Globus pallidus (tissue), 1 donor: ENCODE data around the gene IL1RAPL1.

Experiments
- DNase-seq: peaks from one replicate; pipeline ENCODE4 v3.0.0-alpha.2; 2015; ENCODE audit warnings: low spot score

IL1RAPL1 gene

DNA sequence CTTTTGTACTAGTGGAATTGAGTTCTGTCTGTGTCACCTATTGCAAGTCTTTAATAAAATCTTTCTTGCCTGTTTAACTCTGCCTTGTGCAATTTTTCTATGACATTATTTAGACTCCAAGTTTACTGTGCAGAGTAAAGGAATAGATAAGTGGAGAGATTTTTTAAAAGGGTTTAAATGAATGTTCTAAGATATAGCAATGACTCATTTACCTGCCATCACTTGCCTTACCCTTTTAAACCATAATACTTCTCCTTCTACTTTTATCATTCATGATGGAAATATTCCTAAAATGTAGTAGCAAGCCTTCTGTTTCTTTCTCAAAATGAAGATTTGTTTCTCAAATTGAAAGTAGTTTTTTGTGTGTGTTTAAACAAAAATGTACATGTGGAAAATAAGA is 845.3 kb downstream of the IL1RAPL1 start:
- no peak for DNase-seq

DNA sequence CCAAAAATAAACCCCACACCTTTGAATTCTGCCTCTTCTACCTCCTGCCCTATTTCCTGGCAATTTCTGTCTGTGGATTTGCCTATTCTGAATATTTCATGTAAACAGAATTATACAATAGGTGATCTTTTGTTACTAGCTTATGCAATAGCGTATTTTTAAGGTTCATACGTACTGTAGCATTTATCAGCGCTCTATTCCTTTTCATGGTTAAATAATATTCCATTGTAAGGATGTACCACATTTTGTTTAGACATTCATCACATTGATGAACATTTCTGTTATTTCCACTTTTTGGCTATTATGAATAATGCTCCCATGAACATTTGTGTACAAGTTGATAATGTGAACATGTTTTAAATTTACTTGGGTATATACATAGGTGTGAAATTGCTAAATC is 847.7 kb downstream of the IL1RAPL1 start:
- DNase-seq, result no peak

DNA sequence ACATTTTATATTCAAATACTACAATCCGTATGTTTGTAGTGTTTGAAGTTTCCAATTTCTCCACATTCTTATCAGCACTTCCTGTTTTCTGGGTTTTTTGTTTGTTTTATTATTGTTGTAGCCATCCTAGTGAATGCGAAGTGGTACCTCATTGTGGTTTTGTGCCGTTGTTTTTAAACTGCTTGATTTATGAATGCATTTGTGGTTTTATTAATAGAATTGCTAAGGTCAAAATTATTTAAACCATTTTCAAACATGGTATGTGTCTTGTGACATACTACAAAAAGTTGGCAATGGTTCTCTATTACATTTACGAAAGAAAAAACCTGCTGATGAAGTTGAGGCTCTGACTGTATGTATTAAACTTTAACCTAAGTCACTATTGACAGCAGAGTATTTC is 848.1 kb downstream of the IL1RAPL1 start:
- DNase-seq, result no peak

DNA sequence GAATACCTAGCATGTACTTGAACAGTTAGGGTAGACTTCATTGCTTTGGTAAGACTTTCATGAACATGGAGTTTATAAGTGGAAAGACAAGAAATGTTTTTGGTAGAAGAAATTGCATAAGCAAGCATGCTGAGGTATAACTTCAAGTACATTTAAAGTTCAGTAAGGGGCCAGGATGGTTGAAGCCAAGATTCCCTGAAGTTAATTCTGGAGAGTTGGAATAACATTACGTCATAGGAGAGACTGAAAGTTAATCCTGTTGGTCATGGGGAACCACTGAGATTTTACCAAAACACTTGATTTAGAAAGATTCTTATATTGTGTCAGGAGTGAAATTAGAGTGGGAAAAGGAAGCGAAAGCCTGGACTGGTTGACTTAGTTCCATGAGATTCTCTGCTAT is 860.6 kb downstream of the IL1RAPL1 start:
- no peak for DNase-seq

DNA sequence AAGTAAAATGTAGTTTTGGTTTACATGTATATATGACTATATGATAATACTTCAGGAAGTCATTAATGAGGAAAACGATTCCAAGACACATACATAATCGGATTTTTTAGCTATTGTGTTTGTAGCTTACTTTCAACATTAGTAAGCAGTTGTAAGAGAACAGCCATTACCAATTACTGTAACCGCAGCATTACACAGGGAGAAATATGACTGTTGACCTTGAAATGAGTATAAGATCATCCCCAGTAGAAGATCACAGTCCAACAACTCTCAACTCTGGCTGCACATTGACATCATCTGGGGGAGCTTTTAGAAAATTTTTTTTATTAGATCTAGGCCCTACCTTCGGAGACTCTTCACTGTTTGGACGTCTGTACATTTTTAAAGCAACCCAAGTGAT is 866.1 kb downstream of the IL1RAPL1 start:
- no peak for DNase-seq

DNA sequence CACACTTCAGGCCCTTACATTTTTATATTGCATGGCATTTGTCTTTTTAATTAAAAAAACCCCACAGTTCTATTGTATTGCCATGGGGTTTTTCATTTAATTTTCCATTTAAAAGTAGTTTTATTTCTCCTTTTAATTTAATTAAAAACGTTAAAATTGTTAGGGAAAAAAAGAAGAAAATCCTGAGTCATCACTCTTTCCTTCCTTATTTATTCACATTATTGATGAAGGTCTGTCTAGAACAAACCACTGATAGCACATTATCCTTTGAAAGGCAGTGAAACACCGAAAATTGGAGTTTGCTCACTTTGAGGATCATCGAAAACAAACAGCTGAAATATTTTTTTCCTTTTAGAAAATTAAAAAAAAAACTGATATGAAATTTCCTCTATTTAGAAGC is 868.5 kb downstream of the IL1RAPL1 start:
- DNase-seq, result no peak

DNA sequence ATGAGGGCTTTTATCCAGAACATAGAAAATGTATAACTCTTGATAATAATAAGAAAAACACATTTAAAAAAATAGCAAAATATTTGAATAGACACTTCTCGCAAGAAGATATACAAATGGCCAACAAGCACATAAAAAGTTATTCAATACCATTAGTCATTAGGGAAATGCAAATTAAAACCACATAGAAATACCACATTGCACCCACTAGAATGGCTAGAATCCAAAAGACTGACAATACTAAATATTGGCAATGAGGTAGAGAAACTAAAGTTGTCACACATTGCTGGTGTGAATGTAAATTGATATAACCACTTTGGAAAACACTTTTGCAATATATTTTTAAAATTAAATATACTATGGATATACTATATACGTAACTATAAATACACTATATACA is 873.8 kb downstream of the IL1RAPL1 start:
- DNase-seq, result no peak

DNA sequence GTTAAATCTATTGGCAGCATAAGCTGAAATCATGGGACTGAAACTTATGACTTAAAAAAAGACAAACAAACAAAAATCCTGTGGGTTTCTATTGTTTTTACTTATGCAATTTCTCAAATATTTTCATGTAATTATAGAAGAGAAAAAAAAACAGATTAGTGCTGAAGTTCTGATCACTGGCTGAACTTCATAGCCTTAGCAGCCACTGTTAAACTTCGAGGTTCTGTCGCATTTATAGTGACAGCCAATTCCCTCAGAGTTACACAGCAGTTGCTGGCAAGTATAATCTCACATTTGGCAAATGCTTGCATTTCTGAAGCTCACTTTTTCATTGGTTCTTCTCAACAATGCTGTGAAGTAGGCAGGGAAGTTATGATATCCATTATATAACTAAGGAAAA is 879.2 kb downstream of the IL1RAPL1 start:
- no peak for DNase-seq

DNA sequence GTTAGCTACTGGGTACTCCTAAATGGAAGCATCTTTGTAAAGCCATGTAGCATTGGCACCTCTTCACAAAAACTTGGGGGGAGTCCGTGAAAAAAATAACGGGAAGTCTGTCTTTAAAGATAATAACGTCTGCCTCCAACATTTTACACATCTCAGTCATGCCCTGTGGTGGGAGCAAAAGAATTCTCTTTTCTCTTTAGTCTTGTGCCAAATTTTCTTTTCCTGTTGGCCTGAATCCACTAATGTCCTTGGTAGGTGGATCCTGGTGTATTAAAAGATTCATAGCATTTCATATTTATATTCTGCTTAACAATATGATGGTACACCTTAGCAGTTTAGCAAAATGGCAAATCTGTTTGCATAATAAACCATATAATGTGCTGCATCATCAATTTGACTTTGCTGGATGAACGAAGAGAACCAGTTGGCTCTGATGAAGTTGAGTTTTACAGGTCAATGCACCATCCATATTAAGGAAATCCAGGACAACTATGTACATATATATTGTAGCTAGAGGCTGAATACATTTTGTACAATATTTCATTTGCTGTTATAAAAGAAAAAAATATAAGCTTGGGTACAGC is 881.8 kb downstream of the IL1RAPL1 start:
- no peak for DNase-seq

DNA sequence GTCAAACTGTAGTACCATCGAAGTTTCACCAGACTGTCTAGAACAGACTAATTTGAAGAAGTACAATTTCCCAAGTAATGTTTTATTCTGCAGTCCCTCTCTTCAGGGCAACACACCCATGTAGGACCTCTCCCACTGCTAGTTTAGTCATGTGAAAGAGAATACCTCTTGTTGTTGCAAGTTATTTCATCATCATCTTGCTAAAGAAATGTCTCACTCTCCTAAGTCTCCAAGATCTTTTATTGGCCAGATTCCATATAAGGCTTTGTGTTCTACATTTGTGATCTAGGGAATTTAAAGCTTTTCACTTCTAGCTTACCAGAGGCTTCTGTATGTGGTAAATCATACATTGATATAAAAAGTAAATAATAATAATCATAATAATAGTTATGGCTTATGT is 882.8 kb downstream of the IL1RAPL1 start:
- DNase-seq, result no peak

DNA sequence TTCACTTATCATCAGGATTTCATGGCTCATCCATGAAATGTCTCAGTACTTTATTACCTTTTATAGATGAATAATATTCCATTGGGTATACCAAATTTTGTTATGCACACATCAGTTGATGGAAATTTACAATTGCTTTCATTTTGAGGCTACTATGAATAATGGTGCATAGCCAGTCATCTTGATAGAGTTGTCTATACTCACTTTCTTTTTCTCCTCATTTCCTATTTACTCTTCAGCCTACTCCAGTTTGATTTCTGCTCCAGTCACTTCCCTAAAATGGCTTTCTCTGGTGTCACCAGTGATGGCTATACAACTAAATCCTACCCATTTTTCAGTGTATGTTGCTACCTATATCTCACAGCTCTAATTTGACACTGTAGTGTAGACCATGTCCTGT is 884.6 kb downstream of the IL1RAPL1 start:
- DNase-seq, result no peak

DNA sequence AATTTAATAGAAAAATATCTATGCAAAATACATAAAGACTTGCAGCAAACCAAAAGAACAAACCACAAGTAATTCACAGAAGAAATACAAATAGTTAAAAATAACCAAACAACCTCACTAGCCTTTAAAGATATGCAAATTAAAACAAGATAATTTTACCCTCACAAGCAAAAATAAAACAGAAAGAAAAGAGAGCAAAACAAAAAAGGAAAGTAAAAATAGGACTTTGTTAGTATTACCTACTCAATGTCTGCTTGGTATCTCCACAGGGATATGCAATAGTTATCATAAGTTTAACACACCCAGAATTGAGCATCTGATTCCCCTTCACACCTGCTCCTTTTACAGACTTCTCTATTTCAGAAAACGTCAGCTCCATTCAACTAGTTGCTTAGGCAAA is 890.6 kb downstream of the IL1RAPL1 start:
- no peak for DNase-seq

DNA sequence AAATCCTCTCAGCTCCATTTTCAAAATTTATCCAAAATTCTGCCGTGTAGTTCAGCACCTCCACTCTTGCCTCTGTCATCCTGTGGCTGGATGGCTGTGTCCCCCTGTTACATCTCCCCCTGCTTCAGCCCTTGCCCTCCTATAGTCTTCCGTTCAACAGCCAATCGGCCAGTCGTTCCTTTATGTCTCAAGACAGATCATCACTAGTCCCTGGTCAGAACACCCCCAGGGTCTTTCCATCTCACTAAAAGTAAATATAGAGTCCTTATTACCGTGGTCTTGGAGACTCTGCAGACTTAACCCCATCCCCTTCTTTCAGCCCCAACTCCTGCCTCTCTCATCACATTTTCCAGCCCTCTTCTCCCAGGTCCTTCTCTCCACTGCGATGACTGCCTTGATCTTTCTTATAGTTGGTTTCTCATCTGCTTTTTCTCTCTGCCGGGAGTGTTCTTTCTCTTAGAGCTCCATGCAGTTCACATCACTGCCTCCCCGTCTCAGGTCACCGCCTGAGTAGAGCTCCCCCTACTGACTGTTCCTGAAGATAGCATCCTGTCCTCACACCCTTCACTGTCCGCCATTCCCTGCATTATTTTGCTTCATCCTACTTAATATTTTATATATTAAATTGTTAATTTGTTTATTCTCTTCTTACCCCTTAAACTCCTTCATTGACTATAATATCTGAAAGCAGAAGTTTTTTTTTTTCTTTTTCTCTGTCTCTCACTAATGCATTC is 891.3 kb downstream of the IL1RAPL1 start:
- no peak for DNase-seq

DNA sequence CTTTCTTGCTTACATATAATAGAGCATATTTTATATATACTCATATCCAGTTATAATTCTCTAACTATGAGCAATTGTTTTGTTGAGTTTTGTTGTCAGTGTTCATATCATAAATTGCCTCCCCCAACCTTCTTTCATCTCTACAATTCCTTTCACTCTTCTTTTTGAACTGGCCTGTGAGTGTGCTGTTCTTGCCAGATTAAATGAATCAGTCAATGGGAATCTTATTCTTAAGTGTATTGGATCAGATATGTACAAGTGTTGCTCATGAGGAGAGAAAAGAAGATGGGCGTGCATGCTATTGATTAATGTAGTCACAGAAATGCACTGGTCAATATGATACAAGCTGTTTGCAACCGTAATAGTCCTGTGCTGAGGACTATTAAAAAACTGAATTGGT is 900.0 kb downstream of the IL1RAPL1 start:
- DNase-seq, result no peak

DNA sequence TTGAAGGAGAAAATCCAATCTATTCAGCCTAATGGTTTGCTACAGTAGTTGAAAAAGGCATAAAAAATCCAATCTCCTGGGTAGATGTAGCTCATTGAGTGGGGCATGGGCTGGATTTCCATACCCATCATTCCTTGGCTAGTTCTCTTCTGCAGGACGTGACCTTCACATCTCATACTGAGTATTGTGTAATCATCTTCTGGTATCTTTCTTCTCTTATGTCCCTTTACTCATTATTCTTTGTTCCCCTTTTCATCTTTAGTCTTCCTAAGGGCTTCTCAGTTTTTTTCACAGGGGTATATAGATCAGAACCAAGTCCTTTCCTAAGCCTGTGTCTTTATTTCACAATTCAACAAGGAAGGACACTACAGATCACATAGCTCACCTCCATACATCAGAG is 900.5 kb downstream of the IL1RAPL1 start:
- DNase-seq, result no peak

DNA sequence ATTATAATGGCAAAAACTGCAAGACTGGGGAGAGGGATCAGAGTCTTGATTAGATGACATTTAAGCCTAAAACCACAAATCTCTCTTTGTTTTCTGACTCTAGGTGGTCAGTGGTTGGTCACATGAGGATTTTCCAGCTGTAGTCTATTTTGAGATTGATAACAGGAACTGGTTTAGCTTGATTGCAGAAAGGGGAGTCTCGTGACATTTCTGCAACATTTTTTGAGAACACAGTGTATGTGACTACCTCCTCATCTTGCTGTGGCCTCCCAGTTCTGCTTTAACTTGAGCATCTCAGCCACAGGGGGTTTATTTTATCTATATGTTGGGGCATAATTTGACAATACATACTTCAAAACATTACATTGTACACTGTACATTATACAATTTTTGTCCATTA is 901.7 kb downstream of the IL1RAPL1 start:
- no peak for DNase-seq

DNA sequence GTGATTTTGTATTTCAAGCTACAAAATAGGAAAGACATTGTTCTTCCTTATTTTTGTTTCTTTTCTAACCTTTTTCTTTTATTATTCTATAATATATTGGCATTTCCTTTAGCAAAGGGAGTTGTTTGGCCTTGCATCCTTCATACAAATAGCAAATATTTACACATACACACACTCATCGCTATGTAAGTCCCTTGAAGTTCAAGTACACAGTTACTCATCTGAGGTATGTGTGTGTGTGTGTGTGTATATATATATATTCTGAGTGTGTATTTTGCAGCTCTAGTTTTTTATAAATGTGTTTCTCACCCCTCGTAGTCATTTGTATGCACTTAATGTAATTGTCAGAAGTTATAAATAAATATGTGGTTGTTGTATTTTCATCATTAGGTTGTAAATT is 903.4 kb downstream of the IL1RAPL1 start:
- no peak for DNase-seq

DNA sequence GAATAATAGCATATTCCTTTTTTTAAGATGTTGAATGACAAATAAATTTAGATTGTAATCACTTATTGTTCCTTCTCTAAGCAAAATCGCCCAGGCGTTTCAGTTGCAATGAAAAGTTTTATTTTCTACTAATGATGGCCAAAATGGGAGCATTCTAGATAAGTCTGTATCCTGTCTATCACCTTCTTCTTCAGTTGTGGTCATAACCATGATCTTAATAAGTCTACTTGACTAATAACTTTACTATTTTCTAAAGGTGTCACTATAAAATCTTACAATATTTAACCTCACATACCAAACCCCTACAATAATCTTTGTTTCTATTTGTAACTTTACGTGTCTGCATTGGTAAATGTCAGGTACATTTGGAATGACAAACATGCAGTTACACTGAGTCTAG is 904.4 kb downstream of the IL1RAPL1 start:
- DNase-seq, result no peak

DNA sequence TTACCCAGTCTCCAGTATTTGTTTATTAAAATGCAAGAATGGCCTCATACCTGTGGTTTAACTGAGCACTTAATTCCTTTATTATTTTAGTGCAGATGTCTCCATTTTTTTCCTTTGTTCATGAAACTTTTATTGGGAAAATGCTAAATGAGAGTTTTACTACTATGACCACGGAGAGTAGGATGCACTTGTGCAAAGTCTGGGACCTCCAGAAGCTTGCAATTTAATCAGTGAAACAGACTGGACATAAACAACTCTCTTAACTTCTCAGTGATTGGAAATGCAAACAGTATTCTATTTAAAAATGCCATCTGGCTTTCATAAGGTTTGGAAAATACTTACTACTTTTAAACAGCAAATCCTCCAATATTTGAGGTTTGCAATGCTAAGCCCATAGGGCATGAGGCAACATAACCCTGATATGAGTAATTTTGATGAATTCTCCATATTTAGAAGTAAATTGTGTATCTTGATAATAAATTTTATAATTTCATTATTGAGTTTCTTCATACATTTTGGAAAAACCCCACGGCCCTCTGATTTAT is 909.5 kb downstream of the IL1RAPL1 start:
- DNase-seq, result no peak

DNA sequence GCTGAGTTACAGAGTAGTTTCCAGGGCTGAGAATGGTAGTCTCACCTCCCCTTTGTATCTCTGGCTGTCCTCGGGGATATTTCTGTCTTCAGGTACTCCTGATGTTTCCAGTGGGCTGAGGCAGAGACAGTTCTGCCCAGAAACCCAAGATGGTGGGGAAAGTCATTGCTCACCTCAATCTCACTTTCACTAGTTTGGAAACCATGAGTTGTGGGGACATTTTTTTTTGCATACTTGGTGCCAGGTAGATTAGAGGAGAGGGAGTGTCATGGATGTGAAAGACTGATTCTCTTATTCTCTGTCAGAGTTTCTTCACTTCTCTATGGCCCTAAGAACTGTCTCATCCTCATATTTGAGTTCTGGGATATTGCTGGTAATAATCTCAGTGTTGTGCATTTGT is 919.5 kb downstream of the IL1RAPL1 start:
- DNase-seq, result no peak

DNA sequence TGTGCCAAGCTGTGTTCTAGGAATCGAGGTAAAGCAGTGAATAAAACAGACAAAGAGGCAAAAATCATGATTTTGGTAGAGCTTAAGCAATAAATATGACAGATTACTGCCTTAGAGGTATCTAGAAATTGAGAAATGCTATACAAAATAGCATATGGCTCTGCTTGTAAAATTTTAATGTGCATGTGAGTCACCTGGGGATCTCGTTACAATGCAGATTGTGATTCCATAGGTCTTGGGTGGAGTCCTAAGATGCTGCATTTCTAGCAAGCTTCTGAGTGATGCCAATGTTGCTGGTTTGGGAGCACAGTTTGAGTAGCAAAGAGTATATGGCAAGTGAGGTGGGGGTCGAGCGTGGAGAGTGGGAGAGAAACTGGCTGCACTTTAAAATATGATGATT is 930.9 kb downstream of the IL1RAPL1 start:
- DNase-seq, result no peak

DNA sequence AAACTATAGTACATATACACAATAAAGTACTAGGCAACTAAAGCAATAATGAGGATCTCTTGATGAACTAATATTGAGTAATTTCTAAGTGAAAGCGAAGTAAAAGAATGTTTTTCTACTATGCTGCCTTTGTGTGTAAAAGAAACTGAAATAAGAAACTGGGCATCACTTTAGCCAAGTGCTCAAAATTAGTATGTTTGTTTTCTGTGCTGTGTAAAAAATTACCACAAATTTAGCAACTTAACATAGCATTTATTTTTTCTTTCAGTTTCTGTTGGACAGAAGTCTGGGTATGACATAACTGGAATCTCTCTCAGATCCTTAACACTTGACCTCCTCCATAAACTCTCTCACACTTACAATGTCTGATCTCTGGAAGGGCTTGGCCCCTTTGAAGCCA is 941.0 kb downstream of the IL1RAPL1 start:
- DNase-seq, result no peak

DNA sequence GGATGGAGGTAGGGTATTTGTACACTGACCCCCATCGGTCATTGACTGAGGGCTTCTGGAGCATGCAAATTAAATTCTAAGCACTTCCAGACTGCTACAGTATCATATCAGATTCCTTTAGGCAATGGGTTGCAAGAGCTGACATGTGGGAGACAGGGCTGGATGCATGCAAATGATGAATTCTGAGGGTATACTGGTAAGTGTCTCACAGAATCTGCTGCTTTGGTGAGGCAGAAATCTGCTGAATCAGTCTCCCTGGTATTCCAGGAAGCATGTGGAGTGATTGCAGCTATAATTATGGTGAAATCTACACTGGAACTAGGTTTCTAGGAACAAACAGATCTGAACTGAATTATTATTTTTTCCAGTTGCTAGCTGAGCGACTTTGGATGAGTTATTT is 943.3 kb downstream of the IL1RAPL1 start:
- no peak for DNase-seq

DNA sequence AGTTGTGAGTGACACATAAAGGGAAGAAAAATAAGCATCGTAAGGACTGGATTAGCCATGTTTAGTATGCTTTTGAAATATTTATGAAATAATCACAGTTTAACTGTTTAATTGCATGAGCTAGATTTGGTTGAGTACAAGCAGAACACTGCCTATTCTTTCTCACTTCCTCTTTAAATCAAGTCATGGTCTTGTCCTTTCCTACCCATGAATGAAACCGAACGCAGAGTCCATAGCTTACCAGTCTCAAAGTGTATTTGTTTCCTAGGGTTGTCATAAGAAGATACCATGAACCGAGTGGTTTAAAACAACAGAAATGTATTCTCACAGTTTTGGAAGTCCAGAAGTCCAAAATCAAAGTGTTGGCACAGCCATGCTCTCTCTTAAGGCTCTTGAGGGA is 944.1 kb downstream of the IL1RAPL1 start:
- no peak for DNase-seq
